GM21515 (cell line): ENCODE data around the gene PITPNC1.
"Not testable (repeated sequence)": the region's sequence is repeated elsewhere in the genome, so short reads cannot be mapped to it uniquely, and the experiment has no call there.

ENCODE experiments used
- ATAC-seq: cut with Tn5 transposase; IDR thresholded peaks from one replicate; pipeline ENCODE4 v1.9.1; 2021; ENCODE audit not compliant: unreplicated experiment

Gene PITPNC1

GRCh38 chr17:67393809-67394397 is 16.8 kb downstream of the PITPNC1 start:
- ATAC-seq, result no peak

GRCh38 chr17:67399676-67400075 is 22.6 kb downstream of the PITPNC1 start:
- ATAC-seq, result no peak

GRCh38 chr17:67400193-67400592 is 23.1 kb downstream of the PITPNC1 start:
- ATAC-seq, result no peak

GRCh38 chr17:67401106-67401505 is 24.0 kb downstream of the PITPNC1 start:
- ATAC-seq, result no peak

GRCh38 chr17:67401598-67402504 is 24.8 kb downstream of the PITPNC1 start:
- no peak for ATAC-seq

- ATAC-seq, result no peak
Measured at GRCh38 chr17:67403065-67403464, 26.0 kb downstream of the PITPNC1 start.

- ATAC-seq, result no peak
Measured at GRCh38 chr17:67403483-67403882, 26.4 kb downstream of the PITPNC1 start.

GRCh38 chr17:67408455-67408830 is 31.4 kb downstream of the PITPNC1 start:
- ATAC-seq, result not testable (repeated sequence)

GRCh38 chr17:67411397-67411796 is 34.3 kb downstream of the PITPNC1 start:
- ATAC-seq, result no peak

- no peak for ATAC-seq
Measured at GRCh38 chr17:67412032-67412431, 35.0 kb downstream of the PITPNC1 start.

- no peak for ATAC-seq
Measured at GRCh38 chr17:67412941-67413340, 35.9 kb downstream of the PITPNC1 start.

- no peak for ATAC-seq
Measured at GRCh38 chr17:67413388-67413787, 36.3 kb downstream of the PITPNC1 start.

GRCh38 chr17:67414130-67414529 is 37.0 kb downstream of the PITPNC1 start:
- no peak for ATAC-seq

- no peak for ATAC-seq
Measured at GRCh38 chr17:67414559-67414958, 37.5 kb downstream of the PITPNC1 start.

- no peak for ATAC-seq
Measured at GRCh38 chr17:67415291-67415690, 38.2 kb downstream of the PITPNC1 start.

- ATAC-seq, result no peak
Measured at GRCh38 chr17:67417507-67417906, 40.4 kb downstream of the PITPNC1 start.

- no peak for ATAC-seq
Measured at GRCh38 chr17:67420994-67421393, 43.9 kb downstream of the PITPNC1 start.

GRCh38 chr17:67421869-67422273 is 44.8 kb downstream of the PITPNC1 start:
- ATAC-seq, result no peak

GRCh38 chr17:67422296-67422695 is 45.2 kb downstream of the PITPNC1 start:
- ATAC-seq, result not testable (repeated sequence)

- ATAC-seq, result no peak
Measured at GRCh38 chr17:67422897-67423296, 45.8 kb downstream of the PITPNC1 start.

- no peak for ATAC-seq
Measured at GRCh38 chr17:67425571-67426160, 48.6 kb downstream of the PITPNC1 start.

GRCh38 chr17:67427424-67427823 is 50.3 kb downstream of the PITPNC1 start:
- ATAC-seq, result no peak
